Progenitor cell of endocrine pancreas (in vitro differentiated cells): ENCODE measurements around the gene DNAH5. TPM values are rescaled to one million over a fixed set of nuclear protein-coding genes. Genes with fewer than 3 reads are reported as not detected.

Experiments used
- DNase-seq: peaks from one replicate; pipeline ENCODE4 v3.0.0; 2021; ENCODE audit warnings: low spot score; ENCODE audit not compliant: unreplicated experiment
- H3K27ac Mint-ChIP-seq: 2 replicates; pipeline ENCODE4 v1.8.0; 2021; ENCODE audit warnings: mild to moderate bottlenecking, moderate library complexity, mixed read lengths
- H3K27me3 Mint-ChIP-seq: 2 replicates; pipeline ENCODE4 v1.8.0; 2021; ENCODE audit warnings: mixed read lengths
- H3K36me3 Mint-ChIP-seq: 2 replicates; pipeline ENCODE4 v1.8.0; 2022; ENCODE audit warnings: mixed read lengths; ENCODE audit not compliant: insufficient read depth
- H3K4me1 Mint-ChIP-seq: 2 replicates; pipeline ENCODE4 v1.8.0; 2021; ENCODE audit warnings: low read depth, mixed read lengths
- H3K4me3 Mint-ChIP-seq: 2 replicates; pipeline ENCODE4 v1.8.0; 2021; ENCODE audit warnings: low read depth, mild to moderate bottlenecking, moderate library complexity, mixed read lengths
- H3K9me3 Mint-ChIP-seq: 2 replicates; pipeline ENCODE4 v1.8.0; 2021; ENCODE audit warnings: low read depth, mixed read lengths
- total RNA-seq: library from RNA; stranded (reverse); gene quantifications from 2 replicates; pipeline ENCODE4 v1.2.1, GENCODE V29; 2021
- TF ChIP-seq, protein P1 (sequence below): fragments of 200-600 bp; sonication (generic); IDR thresholded peaks from one replicate; pipeline ENCODE4 v1.5.0; 2021; ENCODE audit warnings: antibody characterized with exemption, mild to moderate bottlenecking; ENCODE audit not compliant: unreplicated experiment

Gene DNAH5
- total RNA-seq, 1 donor from 2014 or later = 1.4 TPM

DNA sequence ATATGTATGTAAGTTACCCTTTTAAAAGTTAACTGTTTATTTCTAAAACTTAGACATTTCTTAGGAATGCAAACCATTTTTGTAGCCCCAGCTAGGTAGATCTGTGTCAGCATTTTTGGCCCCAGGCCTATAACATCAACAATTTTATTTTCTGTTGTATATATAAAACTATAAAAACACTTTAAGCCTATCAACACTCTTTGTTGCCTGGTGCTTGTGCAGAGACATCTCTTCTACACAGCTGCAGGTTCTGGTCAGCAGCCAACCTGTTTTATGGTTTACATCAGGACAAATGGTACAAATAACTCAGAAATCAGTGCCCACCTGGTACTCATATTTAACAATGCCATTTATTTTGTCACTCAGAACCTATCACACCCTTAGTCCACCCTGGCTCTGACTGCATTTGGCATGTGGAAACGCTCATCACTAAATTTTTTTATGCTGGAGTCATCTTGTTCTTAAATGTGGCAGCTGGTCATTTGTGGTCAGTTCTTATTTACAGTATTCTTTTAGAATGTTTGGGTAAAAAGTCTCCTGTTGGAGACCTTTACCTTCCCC, 173.4 kb downstream of the DNAH5 start:
- Mint-ChIP-seq H3K9me3 (peaks cover 3% of the 10 kb centered on the region), H3K27ac (no peak overlapping the region), H3K4me1 (no peaks in the 10 kb centered on the region), H3K36me3 (no peaks in the 10 kb centered on the region), H3K4me3 (no peak overlapping the region), H3K27me3 (no peaks in the 10 kb centered on the region)
- no peak for DNase-seq
- TF ChIP-seq, protein P1, sequence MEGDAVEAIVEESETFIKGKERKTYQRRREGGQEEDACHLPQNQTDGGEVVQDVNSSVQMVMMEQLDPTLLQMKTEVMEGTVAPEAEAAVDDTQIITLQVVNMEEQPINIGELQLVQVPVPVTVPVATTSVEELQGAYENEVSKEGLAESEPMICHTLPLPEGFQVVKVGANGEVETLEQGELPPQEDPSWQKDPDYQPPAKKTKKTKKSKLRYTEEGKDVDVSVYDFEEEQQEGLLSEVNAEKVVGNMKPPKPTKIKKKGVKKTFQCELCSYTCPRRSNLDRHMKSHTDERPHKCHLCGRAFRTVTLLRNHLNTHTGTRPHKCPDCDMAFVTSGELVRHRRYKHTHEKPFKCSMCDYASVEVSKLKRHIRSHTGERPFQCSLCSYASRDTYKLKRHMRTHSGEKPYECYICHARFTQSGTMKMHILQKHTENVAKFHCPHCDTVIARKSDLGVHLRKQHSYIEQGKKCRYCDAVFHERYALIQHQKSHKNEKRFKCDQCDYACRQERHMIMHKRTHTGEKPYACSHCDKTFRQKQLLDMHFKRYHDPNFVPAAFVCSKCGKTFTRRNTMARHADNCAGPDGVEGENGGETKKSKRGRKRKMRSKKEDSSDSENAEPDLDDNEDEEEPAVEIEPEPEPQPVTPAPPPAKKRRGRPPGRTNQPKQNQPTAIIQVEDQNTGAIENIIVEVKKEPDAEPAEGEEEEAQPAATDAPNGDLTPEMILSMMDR = no peak

DNA sequence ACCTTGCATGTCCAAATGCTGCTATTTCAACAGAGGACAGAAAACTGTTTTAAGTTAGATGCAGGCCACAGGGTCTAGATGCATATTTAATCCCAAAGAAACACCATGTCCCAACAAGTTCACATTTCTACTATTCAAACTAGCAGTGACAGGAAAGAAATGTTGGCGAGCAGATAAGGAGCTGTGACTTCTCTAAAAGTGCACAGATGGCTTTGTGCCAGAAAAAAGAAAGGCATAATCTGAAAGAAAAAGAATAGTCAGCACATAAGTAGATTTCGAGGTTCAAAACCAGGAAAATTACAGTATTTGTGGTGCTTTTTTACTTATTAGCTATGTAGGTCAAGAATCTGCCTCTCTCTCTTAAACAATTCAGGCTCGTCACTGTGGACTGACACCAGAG, 178.3 kb downstream of the DNAH5 start:
- no peak for DNase-seq
- TF ChIP-seq, protein P1 = no peak
- no peak overlapping the region for H3K4me3 Mint-ChIP-seq
- no peaks in the 10 kb centered on the region for H3K9me3 Mint-ChIP-seq
- H3K27ac Mint-ChIP-seq = no peak overlapping the region
- no peaks in the 10 kb centered on the region for H3K4me1 Mint-ChIP-seq
- H3K36me3 Mint-ChIP-seq = no peaks in the 10 kb centered on the region
- H3K27me3 Mint-ChIP-seq = no peaks in the 10 kb centered on the region

DNA sequence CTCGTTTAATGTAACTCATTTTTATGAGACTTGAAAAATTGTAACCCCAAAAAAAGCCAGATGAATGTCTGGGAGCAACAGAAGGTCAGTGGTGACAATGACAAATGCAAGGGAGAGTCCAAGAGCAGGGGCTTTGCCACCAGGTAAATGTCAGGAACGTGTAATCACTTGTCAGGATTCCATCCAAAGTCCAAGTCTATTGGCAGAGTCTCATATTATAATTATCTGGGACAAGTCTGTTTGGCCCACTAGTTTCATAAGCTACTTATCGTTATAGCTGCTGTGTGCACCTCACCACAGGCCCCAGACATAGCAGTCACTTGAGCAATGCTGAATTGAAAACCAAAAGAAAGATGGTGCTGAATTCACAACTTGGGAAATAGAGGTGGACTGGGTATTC, 180.8 kb downstream of the DNAH5 start:
- no peak overlapping the region for H3K4me3 Mint-ChIP-seq
- no peaks in the 10 kb centered on the region for H3K36me3 Mint-ChIP-seq
- no peak overlapping the region for H3K27ac Mint-ChIP-seq
- DNase-seq = no peak
- no peaks in the 10 kb centered on the region for H3K9me3 Mint-ChIP-seq
- no peaks in the 10 kb centered on the region for H3K4me1 Mint-ChIP-seq
- TF ChIP-seq, protein P1 = no peak
- no peaks in the 10 kb centered on the region for H3K27me3 Mint-ChIP-seq

DNA sequence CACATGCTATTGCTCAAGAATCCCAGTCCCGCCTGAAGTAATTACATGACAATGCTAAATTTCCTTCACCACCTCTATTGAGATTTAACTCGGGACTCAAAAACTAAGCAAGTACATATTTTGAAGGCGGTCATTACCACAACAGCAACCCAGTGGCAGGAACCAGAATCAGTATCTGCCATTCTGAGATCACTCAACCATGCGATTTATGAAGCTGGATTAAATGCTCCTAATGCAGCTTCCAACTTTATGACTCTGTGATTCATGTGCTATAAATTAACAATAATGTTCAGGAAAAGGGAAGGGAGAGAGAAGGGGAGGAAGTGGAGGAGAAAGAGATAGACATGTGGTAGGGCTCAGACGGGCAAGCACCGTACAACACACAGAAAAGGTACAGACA, 194.7 kb downstream of the DNAH5 start:
- TF ChIP-seq, protein P1 = no peak
- H3K4me1 Mint-ChIP-seq = no peaks in the 10 kb centered on the region
- no peaks in the 10 kb centered on the region for H3K27me3 Mint-ChIP-seq
- no peaks in the 10 kb centered on the region for H3K36me3 Mint-ChIP-seq
- H3K27ac Mint-ChIP-seq = no peak overlapping the region
- DNase-seq = no peak
- H3K4me3 Mint-ChIP-seq = no peak overlapping the region
- no peaks in the 10 kb centered on the region for H3K9me3 Mint-ChIP-seq

DNA sequence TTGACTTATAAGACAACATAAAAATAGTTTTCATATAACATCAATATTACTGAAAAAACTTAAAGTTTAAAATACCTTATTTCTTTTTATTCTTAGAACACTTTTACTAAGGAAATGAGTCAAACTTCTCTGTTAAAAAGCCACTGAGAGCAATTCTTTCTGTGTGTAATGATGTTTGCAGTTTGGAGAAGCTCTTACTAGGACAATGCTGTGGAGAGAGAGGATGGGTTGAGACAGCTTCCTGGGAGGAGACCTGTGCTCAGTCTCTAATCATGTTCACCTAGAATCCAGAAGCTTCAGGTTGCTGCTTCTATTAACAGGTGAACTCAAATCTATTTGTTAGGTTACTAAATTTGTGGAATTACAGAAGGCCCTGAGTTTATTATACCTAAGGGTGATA, 198.5 kb downstream of the DNAH5 start:
- Mint-ChIP-seq H3K27ac (no peak overlapping the region), H3K36me3 (no peaks in the 10 kb centered on the region), H3K4me3 (no peak overlapping the region), H3K27me3 (no peaks in the 10 kb centered on the region), H3K4me1 (no peaks in the 10 kb centered on the region), H3K9me3 (peaks cover 3% of the 10 kb centered on the region)
- TF ChIP-seq, protein P1 = no peak
- no peak for DNase-seq
